GM08714 (cell line): ENCODE results near the gene AKNAD1.

ENCODE experiments used
- H3K4me3 ChIP-seq: fragments of 200-500 bp; sonication (Bioruptor generic); 2 replicates; pipeline ENCODE4 v1.5.1; 2014; ENCODE audit warnings: mild to moderate bottlenecking, low read length, inconsistent platforms
- ZNF274 ChIP-seq: IDR thresholded peaks from 2 replicates; pipeline ENCODE4 v1.6.1; 2012; ENCODE audit warnings: mild to moderate bottlenecking, low read depth, low read length

AKNAD1 gene

GRCh38 chr1:108852221-108852975, 4.5 kb downstream of the AKNAD1 start:
- no peak for TF ChIP-seq ZNF274
- H3K4me3 ChIP-seq, result no peak overlapping the region

GRCh38 chr1:108851567-108851966, 5.3 kb downstream of the AKNAD1 start:
- H3K4me3 ChIP-seq, result no peak overlapping the region
- TF ChIP-seq ZNF274, result no peak

- no peak for TF ChIP-seq ZNF274
- no peak overlapping the region for H3K4me3 ChIP-seq
Measured at GRCh38 chr1:108850929-108851328, 6.0 kb downstream of the AKNAD1 start.

- H3K4me3 ChIP-seq, result no peak overlapping the region
- TF ChIP-seq ZNF274, result no peak
Measured at GRCh38 chr1:108848806-108849205, 8.1 kb downstream of the AKNAD1 start.

- H3K4me3 ChIP-seq, result no peak overlapping the region
- TF ChIP-seq ZNF274, result no peak
Measured at GRCh38 chr1:108847494-108847893, 9.4 kb downstream of the AKNAD1 start.

- H3K4me3 ChIP-seq, result no peak overlapping the region
- TF ChIP-seq ZNF274, result no peak
Measured at GRCh38 chr1:108845991-108846390, 10.9 kb downstream of the AKNAD1 start.

GRCh38 chr1:108845446-108845845, 11.4 kb downstream of the AKNAD1 start:
- TF ChIP-seq ZNF274, result no peak

GRCh38 chr1:108843390-108844137, 13.3 kb downstream of the AKNAD1 start:
- TF ChIP-seq ZNF274, result no peak
- H3K4me3 ChIP-seq, result no peak overlapping the region

More at GRCh38 chr1:108845446-108845845, 11.4 kb downstream of the AKNAD1 start:
- H3K4me3 ChIP-seq, result no peak overlapping the region

GRCh38 chr1:108842525-108843181, 14.2 kb downstream of the AKNAD1 start:
- H3K4me3 ChIP-seq, result no peak overlapping the region
- TF ChIP-seq ZNF274, result no peak

- no peak overlapping the region for H3K4me3 ChIP-seq
- no peak for TF ChIP-seq ZNF274
Measured at GRCh38 chr1:108841703-108842102, 15.2 kb downstream of the AKNAD1 start.

GRCh38 chr1:108832929-108833328, 24.0 kb downstream of the AKNAD1 start:
- no peak for TF ChIP-seq ZNF274
- no peak overlapping the region for H3K4me3 ChIP-seq

- TF ChIP-seq ZNF274, result no peak
- no peak overlapping the region for H3K4me3 ChIP-seq
Measured at GRCh38 chr1:108831225-108831624, 25.7 kb downstream of the AKNAD1 start.

- H3K4me3 ChIP-seq, result no peak overlapping the region
- TF ChIP-seq ZNF274, result no peak
Measured at GRCh38 chr1:108830119-108831008, 26.5 kb downstream of the AKNAD1 start.

- H3K4me3 ChIP-seq, result no peak overlapping the region
- TF ChIP-seq ZNF274, result no peak
Measured at GRCh38 chr1:108829498-108829916, 27.4 kb downstream of the AKNAD1 start.
